Measurements from ENCODE around the gene ACLY.
"Not testable (repeated sequence)": the region's sequence is repeated elsewhere in the genome, so short reads cannot be mapped to it uniquely, and the experiment has no call there.

The ACLY gene

GRCh38 chr17:41901646-41902045, 17.1 kb downstream of the ACLY start:
- Histone ChIP-seq H3K4me3 (ENCODE audit: low read length) (no peak overlapping the region), H3K27ac (ENCODE audit: low read depth, low read length) (no peak overlapping the region), H3K4me1 (ENCODE audit: control insufficient read depth, insufficient read depth, low read length) (no peaks in the 10 kb centered on the region), H3K36me3 (ENCODE audit: control insufficient read depth, insufficient read depth, low read length) (peaks cover 38% of the 10 kb centered on the region), H3K27me3 (ENCODE audit: control insufficient read depth, insufficient read depth, low read length) (no peaks in the 10 kb centered on the region), H3K9ac (ENCODE audit: low read length) (no peak overlapping the region)

- H3K9ac ChIP-seq (ENCODE audit: low read length) = no peak overlapping the region
- H3K27me3 ChIP-seq (ENCODE audit: control insufficient read depth, insufficient read depth, low read length) = no peaks in the 10 kb centered on the region
- peaks cover 2% of the 10 kb centered on the region for H3K4me1 ChIP-seq (ENCODE audit: control insufficient read depth, insufficient read depth, low read length)
- no peak overlapping the region for H3K27ac ChIP-seq (ENCODE audit: low read depth, low read length)
- H3K36me3 ChIP-seq (ENCODE audit: control insufficient read depth, insufficient read depth, low read length) = peaks cover 40% of the 10 kb centered on the region
- H3K4me3 ChIP-seq (ENCODE audit: low read length) = no peak overlapping the region
Measured at GRCh38 chr17:41896726-41897125, 22.0 kb downstream of the ACLY start.

GRCh38 chr17:41895617-41896016, 23.1 kb downstream of the ACLY start:
- no peaks in the 10 kb centered on the region for H3K27me3 ChIP-seq (ENCODE audit: control insufficient read depth, insufficient read depth, low read length)
- no peak overlapping the region for H3K27ac ChIP-seq (ENCODE audit: low read depth, low read length)
- H3K36me3 ChIP-seq (ENCODE audit: control insufficient read depth, insufficient read depth, low read length) = peaks cover 36% of the 10 kb centered on the region
- no peak overlapping the region for H3K9ac ChIP-seq (ENCODE audit: low read length)
- H3K4me3 ChIP-seq (ENCODE audit: low read length) = no peak overlapping the region
- peaks cover 2% of the 10 kb centered on the region for H3K4me1 ChIP-seq (ENCODE audit: control insufficient read depth, insufficient read depth, low read length)

GRCh38 chr17:41894791-41895331, 23.9 kb downstream of the ACLY start:
- Histone ChIP-seq H3K9ac (ENCODE audit: low read length) (no peak overlapping the region), H3K27ac (ENCODE audit: low read depth, low read length) (peak overlapping the region; percentile 28), H3K4me3 (ENCODE audit: low read length) (no peak overlapping the region), H3K36me3 (ENCODE audit: control insufficient read depth, insufficient read depth, low read length) (peaks cover 36% of the 10 kb centered on the region), H3K27me3 (ENCODE audit: control insufficient read depth, insufficient read depth, low read length) (no peaks in the 10 kb centered on the region), H3K4me1 (ENCODE audit: control insufficient read depth, insufficient read depth, low read length) (peaks cover 2% of the 10 kb centered on the region)

GRCh38 chr17:41893384-41893783, 25.4 kb downstream of the ACLY start:
- H3K9ac ChIP-seq (ENCODE audit: low read length) = no peak overlapping the region
- H3K27me3 ChIP-seq (ENCODE audit: control insufficient read depth, insufficient read depth, low read length) = no peaks in the 10 kb centered on the region
- no peak overlapping the region for H3K27ac ChIP-seq (ENCODE audit: low read depth, low read length)
- peaks cover 2% of the 10 kb centered on the region for H3K4me1 ChIP-seq (ENCODE audit: control insufficient read depth, insufficient read depth, low read length)
- no peak overlapping the region for H3K4me3 ChIP-seq (ENCODE audit: low read length)
- H3K36me3 ChIP-seq (ENCODE audit: control insufficient read depth, insufficient read depth, low read length) = peaks cover 30% of the 10 kb centered on the region

- Histone ChIP-seq H3K4me1 (ENCODE audit: control insufficient read depth, insufficient read depth, low read length) (peaks cover 2% of the 10 kb centered on the region), H3K4me3 (ENCODE audit: low read length) (no peak overlapping the region), H3K9ac (ENCODE audit: low read length) (no peak overlapping the region), H3K27ac (ENCODE audit: low read depth, low read length) (no peak overlapping the region), H3K36me3 (ENCODE audit: control insufficient read depth, insufficient read depth, low read length) (peaks cover 27% of the 10 kb centered on the region), H3K27me3 (ENCODE audit: control insufficient read depth, insufficient read depth, low read length) (no peaks in the 10 kb centered on the region)
Measured at GRCh38 chr17:41892021-41892376, 26.8 kb downstream of the ACLY start.

GRCh38 chr17:41891135-41892020, 27.4 kb downstream of the ACLY start:
- Histone ChIP-seq H3K4me1 (ENCODE audit: control insufficient read depth, insufficient read depth, low read length) (peaks cover 2% of the 10 kb centered on the region), H3K4me3 (ENCODE audit: low read length) (no peak overlapping the region), H3K27ac (ENCODE audit: low read depth, low read length) (no peak overlapping the region), H3K36me3 (ENCODE audit: control insufficient read depth, insufficient read depth, low read length) (peaks cover 26% of the 10 kb centered on the region), H3K9ac (ENCODE audit: low read length) (no peak overlapping the region), H3K27me3 (ENCODE audit: control insufficient read depth, insufficient read depth, low read length) (no peaks in the 10 kb centered on the region)

- Histone ChIP-seq H3K36me3 (ENCODE audit: control insufficient read depth, insufficient read depth, low read length) (peaks cover 35% of the 10 kb centered on the region), H3K27ac (ENCODE audit: low read depth, low read length) (no peak overlapping the region), H3K4me3 (ENCODE audit: low read length) (no peak overlapping the region), H3K27me3 (ENCODE audit: control insufficient read depth, insufficient read depth, low read length) (no peaks in the 10 kb centered on the region), H3K4me1 (ENCODE audit: control insufficient read depth, insufficient read depth, low read length) (no peaks in the 10 kb centered on the region), H3K9ac (ENCODE audit: low read length) (no peak overlapping the region)
Measured at GRCh38 chr17:41888332-41888965, 30.3 kb downstream of the ACLY start.

- H3K36me3 ChIP-seq (ENCODE audit: control insufficient read depth, insufficient read depth, low read length) = peaks cover 35% of the 10 kb centered on the region
- no peak overlapping the region for H3K27ac ChIP-seq (ENCODE audit: low read depth, low read length)
- H3K4me3 ChIP-seq (ENCODE audit: low read length) = no peak overlapping the region
- no peaks in the 10 kb centered on the region for H3K27me3 ChIP-seq (ENCODE audit: control insufficient read depth, insufficient read depth, low read length)
- H3K4me1 ChIP-seq (ENCODE audit: control insufficient read depth, insufficient read depth, low read length) = no peaks in the 10 kb centered on the region
- H3K9ac ChIP-seq (ENCODE audit: low read length) = no peak overlapping the region
Measured at GRCh38 chr17:41885733-41886132, 33.0 kb downstream of the ACLY start.

GRCh38 chr17:41882756-41883155, 36.0 kb downstream of the ACLY start:
- Histone ChIP-seq H3K36me3 (ENCODE audit: control insufficient read depth, insufficient read depth, low read length) (peaks cover 48% of the 10 kb centered on the region), H3K4me1 (ENCODE audit: control insufficient read depth, insufficient read depth, low read length) (no peaks in the 10 kb centered on the region), H3K27me3 (ENCODE audit: control insufficient read depth, insufficient read depth, low read length) (no peaks in the 10 kb centered on the region), H3K27ac (ENCODE audit: low read depth, low read length) (no peak overlapping the region), H3K4me3 (ENCODE audit: low read length) (no peak overlapping the region), H3K9ac (ENCODE audit: low read length) (no peak overlapping the region)

- Histone ChIP-seq H3K36me3 (ENCODE audit: control insufficient read depth, insufficient read depth, low read length) (peaks cover 29% of the 10 kb centered on the region), H3K4me3 (ENCODE audit: low read length) (no peak overlapping the region), H3K27ac (ENCODE audit: low read depth, low read length) (no peak overlapping the region), H3K4me1 (ENCODE audit: control insufficient read depth, insufficient read depth, low read length) (no peaks in the 10 kb centered on the region), H3K9ac (ENCODE audit: low read length) (no peak overlapping the region), H3K27me3 (ENCODE audit: control insufficient read depth, insufficient read depth, low read length) (no peaks in the 10 kb centered on the region)
Measured at GRCh38 chr17:41880130-41880529, 38.6 kb downstream of the ACLY start.

- not testable (repeated sequence) for H3K27me3 ChIP-seq (ENCODE audit: control insufficient read depth, insufficient read depth, low read length); H3K4me1 ChIP-seq (ENCODE audit: control insufficient read depth, insufficient read depth, low read length); H3K9ac ChIP-seq (ENCODE audit: low read length); H3K27ac ChIP-seq (ENCODE audit: low read depth, low read length); H3K4me3 ChIP-seq (ENCODE audit: low read length)
- peaks cover 38% of the 10 kb centered on the region for H3K36me3 ChIP-seq (ENCODE audit: control insufficient read depth, insufficient read depth, low read length)
Measured at GRCh38 chr17:41874293-41874670, 44.5 kb downstream of the ACLY start.

All from rectal smooth muscle tissue (tissue), 1 donor.